H1 (cell line): ENCODE results near the gene LMTK3. TPM values are rescaled to one million over a fixed set of nuclear protein-coding genes. Genes with fewer than 3 reads are reported as not detected.

Source experiments
- CTCF ChIA-PET: fragments of 300-600 bp; sonication (Branson Sonifier 250); formaldehyde crosslinking; loops from one replicate; lab custom pipeline; 2021; ENCODE audit not compliant: partially characterized antibody; lab: Charles Lee
- POLR2A ChIA-PET: fragments of 300-600 bp; sonication (Branson Sonifier 250); formaldehyde crosslinking; loops from one replicate; lab custom pipeline; 2021; ENCODE audit warnings: inconsistent platforms; ENCODE audit not compliant: partially characterized antibody; lab: Charles Lee
- DNase-seq, 2 experiments: peaks; one replicate each; pipeline versions ENCODE4 v3.0.0 to v3.0.0-alpha.2; 2010 to 2022; ENCODE audit warnings: low spot score in 2 of 2, low read depth in 1 of 2, mixed read lengths in 1 of 2
- FAIRE-seq: peaks from 2 replicates; lab custom pipeline; 2011; peaks lifted over from hg19 to GRCh38; lab: Jason Lieb, UNC
- H2AFZ ChIP-seq: 2 replicates; pipeline ENCODE4 v1.8.1; 2012; ENCODE audit warnings: low read length, inconsistent platforms
- H2AK5ac ChIP-seq: 2 replicates; pipeline ENCODE4 v1.6.1; 2013; ENCODE audit warnings: low read depth, low read length
- H2BK120ac ChIP-seq: replicated peaks from 2 replicates; pipeline ENCODE3; 2013; ENCODE audit warnings: low read depth, low read length, inconsistent platforms
- H2BK12ac ChIP-seq: 2 replicates; pipeline ENCODE4 v1.6.1; 2013; ENCODE audit warnings: low read depth, low read length
- H2BK15ac ChIP-seq: 2 replicates; pipeline ENCODE4 v1.6.1; 2013; ENCODE audit warnings: low read length
- H2BK20ac ChIP-seq: 2 replicates; pipeline ENCODE4 v1.6.1; 2013; ENCODE audit warnings: low read length
- H2BK5ac ChIP-seq: 2 replicates; pipeline ENCODE4 v1.6.1; 2013; ENCODE audit warnings: low read depth, low read length
- H3K14ac ChIP-seq: 2 replicates; pipeline ENCODE4 v1.6.1; 2013; ENCODE audit warnings: inconsistent platforms; ENCODE audit not compliant: insufficient read length
- H3K18ac ChIP-seq: 2 replicates; pipeline ENCODE4 v1.6.1; 2013; ENCODE audit warnings: low read length; ENCODE audit errors: extremely low read depth
- H3K23ac ChIP-seq: 2 replicates; pipeline ENCODE4 v1.6.1; 2013; ENCODE audit warnings: inconsistent platforms; ENCODE audit not compliant: insufficient read length
- H3K23me2 ChIP-seq: 2 replicates; pipeline ENCODE4 v1.6.1; 2013; ENCODE audit warnings: low read depth, low read length
- H3K27ac ChIP-seq: 2 replicates; pipeline ENCODE4 v1.6.1; 2011; ENCODE audit warnings: low read depth, low read length, inconsistent platforms
- H3K27me3 ChIP-seq, 4 experiments: replicated peaks in 1 of 4; 1 replicate in 1 of 4; 2 replicates in 3 of 4; pipeline versions ENCODE4 v1.6.1 to v1.8.1; 2011 to 2013; ENCODE audit warnings: low read length in 3 of 4, mild to moderate bottlenecking in 3 of 4, inconsistent platforms in 2 of 4, mixed read lengths in 2 of 4, moderate library complexity in 1 of 4; ENCODE audit not compliant: control insufficient read depth in 3 of 4, insufficient read depth in 3 of 4; ENCODE audit errors: extremely low read depth in 1 of 4
- H3K36me3 ChIP-seq, 4 experiments: 2 replicates each; pipeline versions ENCODE4 v1.6.1 to v1.8.1; 2011 to 2013; ENCODE audit warnings: mild to moderate bottlenecking in 4 of 4, low read length in 3 of 4, moderate library complexity in 2 of 4, control low read depth in 1 of 4, inconsistent platforms in 1 of 4; ENCODE audit not compliant: insufficient read depth in 4 of 4, control insufficient read depth in 2 of 4
- H3K4ac ChIP-seq: replicated peaks from 2 replicates; pipeline ENCODE3; 2013; ENCODE audit warnings: low read length, low read depth, mixed read lengths, inconsistent platforms; ENCODE audit not compliant: insufficient read length
- H3K4me1 ChIP-seq, 4 experiments: replicated peaks in 1 of 4; 1 replicate in 1 of 4; 2 replicates in 3 of 4; pipeline versions ENCODE4 v1.6.1 to v1.8.1; 2011 to 2013; ENCODE audit warnings: low read length in 3 of 4, inconsistent platforms in 2 of 4, mixed read lengths in 1 of 4; ENCODE audit not compliant: insufficient read depth in 4 of 4, control insufficient read depth in 3 of 4
- H3K4me2 ChIP-seq, 2 experiments: 2 replicates each; pipeline versions ENCODE4 v1.6.1 to v1.8.1; 2011 to 2013; ENCODE audit warnings: low read depth in 2 of 2, low read length in 2 of 2, control low read depth in 1 of 2, inconsistent platforms in 1 of 2, mild to moderate bottlenecking in 1 of 2; ENCODE audit not compliant: insufficient read depth in 1 of 2
- H3K4me3 ChIP-seq, 4 experiments: fragments of 200-600, 300-600 bp in 1 of 4; sonication (generic), shearing (Covaris generic), sonication (Bioruptor Twin) in 1 of 4; 2 replicates each; pipeline versions ENCODE4 v1.5.1 to v1.8.1; 2011 to 2016; ENCODE audit warnings: low read length in 4 of 4, low read depth in 3 of 4, control low read depth in 2 of 4, inconsistent platforms in 2 of 4, mild to moderate bottlenecking in 2 of 4, mixed read lengths in 1 of 4, moderate library complexity in 1 of 4; ENCODE audit not compliant: insufficient read depth in 2 of 4; ENCODE audit errors: extremely low read depth in 1 of 4
- H3K56ac ChIP-seq: replicated peaks from 2 replicates; pipeline ENCODE3; 2013; ENCODE audit warnings: low read depth, mild to moderate bottlenecking, mixed read lengths, low read length, inconsistent platforms; ENCODE audit not compliant: insufficient read length
- H3K79me1 ChIP-seq: 2 replicates; pipeline ENCODE4 v1.6.1; 2013; ENCODE audit warnings: low read depth, low read length, control low read depth
- H3K79me2 ChIP-seq, 2 experiments: 2 replicates each; pipeline versions ENCODE4 v1.6.1 to v1.8.1; 2012 to 2013; ENCODE audit warnings: low read length in 2 of 2, mild to moderate bottlenecking in 2 of 2, inconsistent platforms in 1 of 2; ENCODE audit not compliant: insufficient read depth in 2 of 2, control insufficient read depth in 1 of 2
- H3K9ac ChIP-seq, 4 experiments: replicated peaks in 1 of 4; 1 replicate in 1 of 4; 2 replicates in 3 of 4; pipeline versions ENCODE4 v1.6.1 to v1.8.1; 2011 to 2013; ENCODE audit warnings: low read depth in 3 of 4, low read length in 3 of 4, control low read depth in 2 of 4, mild to moderate bottlenecking in 2 of 4, moderate library complexity in 2 of 4, inconsistent platforms in 1 of 4; ENCODE audit errors: extremely low read depth in 1 of 4
- H3K9me3 ChIP-seq, 2 experiments: 2 replicates each; pipeline versions ENCODE4 v1.6.1 to v1.8.1; 2012 to 2013; ENCODE audit warnings: mild to moderate bottlenecking in 2 of 2, moderate library complexity in 2 of 2, control low read depth in 1 of 2, inconsistent platforms in 1 of 2, low read depth in 1 of 2, low read length in 1 of 2, mixed read lengths in 1 of 2; ENCODE audit not compliant: insufficient read depth in 2 of 2
- H4K20me1 ChIP-seq, 2 experiments: replicated peaks in 1 of 2; 2 replicates each; pipeline versions ENCODE3 to v1.8.1; 2011 to 2013; ENCODE audit warnings: inconsistent platforms in 2 of 2, low read length in 2 of 2, mild to moderate bottlenecking in 1 of 2; ENCODE audit not compliant: insufficient read depth in 2 of 2, control insufficient read depth in 1 of 2
- H4K5ac ChIP-seq: 2 replicates; pipeline ENCODE4 v1.6.1; 2013; ENCODE audit warnings: low read length, low read depth, mixed read lengths, inconsistent platforms; ENCODE audit not compliant: insufficient read length
- H4K8ac ChIP-seq: 2 replicates; pipeline ENCODE4 v1.8.0; 2013; ENCODE audit warnings: mild to moderate bottlenecking, moderate library complexity, low read length, inconsistent platforms; ENCODE audit not compliant: insufficient read depth; ENCODE audit errors: extremely low read depth
- H4K91ac ChIP-seq: replicated peaks from 2 replicates; pipeline ENCODE3; 2013; ENCODE audit warnings: low read length, mixed read lengths, inconsistent platforms; ENCODE audit not compliant: insufficient read length
- CEBPB ChIP-seq: IDR thresholded peaks from 2 replicates; pipeline ENCODE4 v1.6.1; 2012; ENCODE audit warnings: low read depth, low read length
- EGR1 ChIP-seq: IDR thresholded peaks from 2 replicates; pipeline ENCODE4 v1.6.1; 2011; ENCODE audit warnings: low read depth, low read length, borderline replicate concordance
- KDM4A ChIP-seq: IDR thresholded peaks from one replicate; pipeline ENCODE4 v1.7.1; 2012; ENCODE audit warnings: low read depth, mild to moderate bottlenecking, moderate library complexity, low read length, inconsistent platforms; ENCODE audit not compliant: severe bottlenecking
- PHF8 ChIP-seq: fragments of 200-600 bp; sonication (generic); conservative IDR thresholded peaks from 2 replicates; pipeline ENCODE4 v1.7.1; 2012; ENCODE audit warnings: low read depth, mild to moderate bottlenecking, inconsistent platforms, low read length, moderate library complexity
- RXRA ChIP-seq: IDR thresholded peaks from 2 replicates; pipeline ENCODE4 v1.6.1; 2011; ENCODE audit warnings: low read depth, mild to moderate bottlenecking, low read length, moderate library complexity; ENCODE audit not compliant: insufficient read depth
- SIN3A ChIP-seq, 2 experiments: IDR thresholded peaks in 1 of 2; conservative IDR thresholded peaks in 1 of 2; 2 replicates each; pipeline ENCODE4 v1.6.1; 2011 to 2012; ENCODE audit warnings: low read length in 2 of 2, improper control_type of control experiment in 1 of 2, low read depth in 1 of 2, mild to moderate bottlenecking in 1 of 2
- TBP ChIP-seq: IDR thresholded peaks from 2 replicates; pipeline ENCODE4 v1.6.1; 2011; ENCODE audit warnings: low read depth, low read length, improper control_type of control experiment
- TCF12 ChIP-seq: IDR thresholded peaks from 2 replicates; pipeline ENCODE4 v1.6.1; 2011; ENCODE audit warnings: low read depth, mild to moderate bottlenecking, low read length
- TEAD4 ChIP-seq: IDR thresholded peaks from 2 replicates; pipeline ENCODE4 v1.6.1; 2012; ENCODE audit warnings: low read depth, low read length, inconsistent platforms, mixed read lengths
- YY1 ChIP-seq: IDR thresholded peaks from 2 replicates; pipeline ENCODE4 v1.6.1; 2011; ENCODE audit warnings: low read depth, mild to moderate bottlenecking, low read length
- WGBS, 2 experiments: shearing (Covaris generic) in 1 of 2; methylation state at CpG; one replicate each; pipeline versions ENCODE4 v1.1.6 to v1.1.7; 2013 to 2015; ENCODE audit warnings: low lambda C conversion rate in 2 of 2, mixed read lengths in 2 of 2, inconsistent platforms in 1 of 2, low coverage in 1 of 2, missing lambda C conversion rate in 1 of 2; ENCODE audit not compliant: insufficient replicate concordance in 2 of 2, insufficient coverage in 1 of 2, insufficient read length in 1 of 2; ENCODE audit errors: extremely low coverage in 1 of 2, missing lambda C conversion rate in 1 of 2; 5-methylcytosine and 5-hydroxymethylcytosine counted together
- polyA plus RNA-seq, 7 experiments: library from polyadenylated mRNA; depleted of rRNA in 3 of 7; stranded (reverse) in 5 of 7; unstranded in 2 of 7; fragments of >200 nt in 5 of 7; fragments of 200-250 nt in 2 of 7; gene quantifications; 1 replicate in 5 of 7; 2 replicates in 1 of 7; 4 replicates in 1 of 7; pipeline versions ENCODE4 v1.2.1 to v1.2.3, GENCODE V29; 2011 to 2013; ENCODE audit warnings: missing spikeins in 2 of 7, mixed read lengths in 2 of 7
- total RNA-seq: library from RNA; stranded (reverse); fragmentation: NEBNext Ultra II Directional; extraction: Animal tissue kit (Norgen Biotek cat#: 25700); gene quantifications from 2 replicates; pipeline ENCODE4 v1.2.1, GENCODE V29; 2021

The LMTK3 gene
- total and polyA plus RNA-seq, 2 of the 8 experiments (the other 6 are each of a cell fraction or from before 2014, with no cell fraction given), result 2.7 to 12.4 TPM

DNA sequence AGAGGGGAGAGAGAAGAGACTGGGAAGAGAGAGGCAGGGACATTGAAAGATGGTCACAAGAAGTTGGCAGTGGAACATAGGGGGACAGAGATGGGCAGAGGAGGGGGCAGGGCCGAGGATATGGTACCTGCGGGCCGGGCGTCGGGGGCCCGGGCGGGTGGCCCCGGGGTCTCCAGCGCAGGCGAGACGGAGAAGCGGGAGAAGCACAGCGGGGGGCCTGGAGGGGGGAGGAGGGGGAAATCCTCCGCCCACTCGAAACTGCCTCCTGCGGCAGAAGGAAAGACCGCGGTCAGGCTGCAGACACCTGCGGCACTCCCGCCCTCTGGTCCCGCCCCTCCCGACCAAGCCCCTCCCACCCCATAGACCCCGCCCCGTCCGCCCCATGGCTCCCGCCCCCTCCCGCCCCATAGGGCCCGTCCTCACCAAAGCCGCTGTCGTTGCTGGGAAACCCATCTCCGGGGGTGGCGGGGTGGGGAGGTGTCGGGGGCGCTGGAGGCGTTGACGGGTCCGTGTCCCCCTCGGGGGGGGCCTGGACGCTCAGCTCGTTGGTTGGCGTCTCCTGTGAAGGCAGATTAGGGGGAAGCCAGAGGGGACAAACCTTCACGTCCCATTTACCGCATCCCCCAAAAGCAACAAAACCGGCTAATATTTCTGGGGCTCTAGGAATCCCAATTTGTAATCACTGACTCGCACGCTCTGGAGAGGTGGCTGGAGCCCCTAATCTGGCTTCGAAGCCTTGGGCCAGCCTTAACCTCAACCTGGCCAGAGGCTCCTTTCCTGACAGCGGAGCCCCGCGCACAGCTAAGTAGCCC is 20.4 kb downstream of the LMTK3 start:
- Histone ChIP-seq H3K27me3 (peaks cover 0 to 5% (median 4%) of the 10 kb centered on the region in 4 experiments; a peak in 3 of 7 replicates), H3K4me1 (peaks cover 0 to 21% (median 15%) of the 10 kb centered on the region in 4 experiments; a peak in 6 of 7 replicates), H4K91ac (no peak overlapping the region), H3K14ac (no peak overlapping the region), H2AFZ (no peak overlapping the region), H3K79me2 (no peaks in the 10 kb centered on the region), H3K18ac (peak overlapping the region; percentile 60; the same call in 1 of the 2 replicates), H2AK5ac (no peak overlapping the region; the same call in 1 of the 2 replicates), H2BK12ac (peak overlapping the region; percentile 94), H3K23ac (no peak overlapping the region), H3K79me1 (no peaks in the 10 kb centered on the region; the same call in 1 of the 2 replicates), H4K8ac (peak overlapping the region; percentile 19; the same call in 1 of the 2 replicates), H2BK15ac (0 out of 2 replicates have a peak overlapping the region, but pooled peaks have one; percentile 72), H2BK5ac (peak overlapping the region; percentile 52; the same call in 1 of the 2 replicates), H2BK120ac (no peak overlapping the region), H3K4me2 (peak overlapping the region; percentile 61 to 81), H4K20me1 (peaks cover 0 to 4% of the 10 kb centered on the region in 2 experiments), H3K4ac (no peak overlapping the region), H2BK20ac (no peak overlapping the region), H3K23me2 (peaks cover 6% of the 10 kb centered on the region; the same call in 1 of the 2 replicates), H3K9me3 (no peaks in the 10 kb centered on the region), H3K27ac (peak overlapping the region; percentile 71), H3K4me3 (peak overlapping the region; percentile 27 to 61 (median 40)), H3K56ac (no peak overlapping the region), H4K5ac (peak overlapping the region; percentile 0), H3K36me3 (no peaks in the 10 kb centered on the region; a peak in 1 of 8 replicates), H3K9ac (peak overlapping the region in 3 of 4 experiments; percentile 38 to 44 (median 42); a peak in 5 of 7 replicates)
- ChIA-PET CTCF (interaction anchor here (0.5 to 5.5 kb wide), 13 partner anchors 11 to 200 kb away, joined by 3 to 105 read pairs (median 5); partner anchors contain the start of gene KDELR1), POLR2A (interaction anchor here (1.1 to 14.8 kb wide), 13 partner anchors 9 to 220 kb away, joined by 3 to 176 read pairs (median 3); partner anchors contain the start of genes RPL18 and SPHK2)
- FAIRE-seq, result no peak
- DNase-seq, result peak in 1 of 2 experiments; percentile 87
- 2% methylated on average over 10 of the region's 50 CpGs; no CpG with 5 or more reads in 1 of the 2 experiments for WGBS, 2 experiments
- TF ChIP-seq SIN3A (conservative IDR thresholded peaks at IDR 0.05 in 1 of 2, IDR thresholded peaks at IDR 0.05 in 1 of 2; ENCODE audit: low read depth in 1 of 2, low read length in 2 of 2) (0 out of 4 replicates have a peak, but pooled peaks of 1 of the 2 experiments have one; percentile 45), PHF8 (no peak), YY1 (no peak), TCF12 (0 out of 2 replicates have a peak, but pooled peaks have one; percentile 41), EGR1 (peak; percentile 96), CEBPB (no peak), TBP (0 out of 2 replicates have a peak, but pooled peaks have one; percentile 4), TEAD4 (no peak), RXRA (no peak), KDM4A (no peak)
